Stimulated activated CD4-positive, alpha-beta T cell treated with anti-CD3 and anti-CD28 coated beads, Interleukin-15, amount 100 ng/mL, for 24 hours (primary cell): ENCODE measurements around the gene DPP8.
"Not testable (repeated sequence)": the region's sequence is repeated elsewhere in the genome, so short reads cannot be mapped to it uniquely, and the experiment has no call there.

Source experiments
- DNase-seq: peaks from one replicate; pipeline ENCODE4 v3.0.0-alpha.2; 2020

DPP8 gene

GRCh38 chr15:65401611-65402240 lies 115.8 kb downstream of the DPP8 start:
- no peak for DNase-seq

GRCh38 chr15:65400760-65401610 lies 116.5 kb downstream of the DPP8 start:
- peak; percentile 67 for DNase-seq

- DNase-seq = no peak
Measured at GRCh38 chr15:65399997-65400396, 117.5 kb downstream of the DPP8 start.

- no peak for DNase-seq
Measured at GRCh38 chr15:65399001-65399706, 118.3 kb downstream of the DPP8 start.

GRCh38 chr15:65398486-65398885 lies 119.0 kb downstream of the DPP8 start:
- DNase-seq = not testable (repeated sequence)

- no peak for DNase-seq
Measured at GRCh38 chr15:65396965-65397317, 120.5 kb downstream of the DPP8 start.

- no peak for DNase-seq
Measured at GRCh38 chr15:65396283-65396964, 121.1 kb downstream of the DPP8 start.

GRCh38 chr15:65395567-65396202 lies 121.8 kb downstream of the DPP8 start:
- no peak for DNase-seq

- DNase-seq = no peak
Measured at GRCh38 chr15:65394936-65395335, 122.6 kb downstream of the DPP8 start.

GRCh38 chr15:65394280-65394789 lies 123.2 kb downstream of the DPP8 start:
- DNase-seq = no peak

- DNase-seq = no peak
Measured at GRCh38 chr15:65393557-65393956, 123.9 kb downstream of the DPP8 start.

- DNase-seq = no peak
Measured at GRCh38 chr15:65393091-65393490, 124.4 kb downstream of the DPP8 start.
